ENCODE data around the gene MYO18B. TPM values are rescaled to one million over a fixed set of nuclear protein-coding genes. Genes with fewer than 3 reads are reported as not detected.

The MYO18B gene
- total RNA-seq, 1 experiment from 2014 or later: 0.05 TPM

DNA sequence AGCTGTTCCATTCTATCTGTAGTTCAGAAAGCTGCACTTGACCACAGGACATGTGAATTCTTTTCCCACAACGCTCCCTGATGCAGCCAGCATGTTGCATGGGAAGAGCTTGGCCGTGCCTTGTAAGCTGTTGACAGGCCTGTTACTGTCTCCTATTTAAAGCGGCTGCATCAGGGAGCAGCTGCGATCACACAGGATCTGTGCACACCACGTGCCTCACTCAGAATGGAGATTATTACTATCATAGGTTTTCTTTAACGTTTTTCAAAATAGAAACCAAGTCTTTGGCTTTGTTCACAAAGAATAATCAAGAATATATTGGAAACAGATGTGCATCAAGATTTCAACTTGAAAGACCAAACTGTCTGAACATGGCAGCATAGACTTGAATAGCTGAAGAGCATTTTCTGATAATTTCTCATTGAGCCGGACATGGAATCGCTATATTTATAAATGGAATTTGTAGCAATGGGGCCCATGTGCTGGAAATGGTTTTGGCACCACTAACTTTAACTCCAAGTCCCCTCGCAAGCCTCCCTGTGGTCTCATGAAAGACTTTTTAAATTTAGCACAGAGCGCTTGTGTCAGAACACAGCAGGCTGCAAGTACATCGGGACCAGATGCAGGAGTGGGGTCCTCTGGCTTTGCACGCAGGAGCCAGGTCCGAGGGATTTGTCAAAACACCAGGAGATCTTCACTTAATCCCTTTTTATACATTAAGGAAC is 40.8 kb upstream of the MYO18B start (continued):
- TF ChIP-seq REST (IDR thresholded peaks at IDR 0.05; ENCODE audit: low read depth): no peak
- TF ChIP-seq, protein P1, sequence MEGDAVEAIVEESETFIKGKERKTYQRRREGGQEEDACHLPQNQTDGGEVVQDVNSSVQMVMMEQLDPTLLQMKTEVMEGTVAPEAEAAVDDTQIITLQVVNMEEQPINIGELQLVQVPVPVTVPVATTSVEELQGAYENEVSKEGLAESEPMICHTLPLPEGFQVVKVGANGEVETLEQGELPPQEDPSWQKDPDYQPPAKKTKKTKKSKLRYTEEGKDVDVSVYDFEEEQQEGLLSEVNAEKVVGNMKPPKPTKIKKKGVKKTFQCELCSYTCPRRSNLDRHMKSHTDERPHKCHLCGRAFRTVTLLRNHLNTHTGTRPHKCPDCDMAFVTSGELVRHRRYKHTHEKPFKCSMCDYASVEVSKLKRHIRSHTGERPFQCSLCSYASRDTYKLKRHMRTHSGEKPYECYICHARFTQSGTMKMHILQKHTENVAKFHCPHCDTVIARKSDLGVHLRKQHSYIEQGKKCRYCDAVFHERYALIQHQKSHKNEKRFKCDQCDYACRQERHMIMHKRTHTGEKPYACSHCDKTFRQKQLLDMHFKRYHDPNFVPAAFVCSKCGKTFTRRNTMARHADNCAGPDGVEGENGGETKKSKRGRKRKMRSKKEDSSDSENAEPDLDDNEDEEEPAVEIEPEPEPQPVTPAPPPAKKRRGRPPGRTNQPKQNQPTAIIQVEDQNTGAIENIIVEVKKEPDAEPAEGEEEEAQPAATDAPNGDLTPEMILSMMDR (IDR thresholded peaks at IDR 0.05 in 2 of 3, conservative IDR thresholded peaks at IDR 0.05 in 1 of 3; ENCODE audit: borderline replicate concordance in 1 of 3, insufficient read depth in 1 of 3, low read depth in 2 of 3, low read length in 2 of 3): no peak

DNA sequence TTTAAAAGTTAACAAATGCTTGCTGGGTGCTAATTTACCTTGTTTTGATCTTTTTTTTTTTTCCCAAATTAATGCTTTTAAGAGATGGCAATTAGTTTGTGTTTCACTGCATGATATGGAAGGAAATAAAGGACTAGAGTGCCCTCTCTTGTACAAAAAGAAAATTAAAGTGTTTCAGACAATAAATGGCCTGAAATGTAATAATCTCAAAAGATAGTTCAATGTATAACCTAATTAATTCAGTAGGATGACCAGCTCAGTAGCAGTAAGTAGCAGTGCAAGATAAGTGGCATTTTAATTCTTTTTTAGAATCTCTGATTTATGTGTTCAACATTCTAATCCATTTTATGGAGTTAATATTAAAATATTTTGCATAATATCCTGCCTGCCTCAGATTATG is 39.9 kb upstream of the MYO18B start:
- intact Hi-C loops (cut with micrococcal nuclease): loop anchor here (5.0 kb wide), 2 partner anchors 340 to 465 kb away; no protein-coding TSS in a partner anchor
- Histone ChIP-seq H2AFZ (ENCODE audit: low read depth, low read length, poor library complexity, severe bottlenecking) (no peak overlapping the region), H3K4me2 (ENCODE audit: low read length) (no peak overlapping the region), H3K4me1 (ENCODE audit: control insufficient read depth in 1 of 2, insufficient read depth in 2 of 2, low read length in 2 of 2) (no peaks in the 10 kb centered on the region), H3K9me2 (ENCODE audit: insufficient read depth) (no peaks in the 10 kb centered on the region), H3K27me3 (ENCODE audit: insufficient read depth, low read length) (no peaks in the 10 kb centered on the region), H3K27ac (ENCODE audit: low read depth, low read length) (no peak overlapping the region), H3K36me3 (ENCODE audit: control insufficient read depth in 1 of 2, insufficient read depth in 2 of 2, low read length in 2 of 2) (no peaks in the 10 kb centered on the region), H3K9me3 (ENCODE audit: control insufficient read depth in 1 of 2, insufficient read depth in 1 of 2, low read depth in 1 of 2, low read length in 2 of 2) (no peaks in the 10 kb centered on the region), H3K9ac (ENCODE audit: low read length) (no peak overlapping the region), H4K20me1 (ENCODE audit: insufficient read depth) (no peaks in the 10 kb centered on the region), H3K79me2 (ENCODE audit: insufficient read depth, low read length) (no peaks in the 10 kb centered on the region), H3K4me3 (replicated peaks in 1 of 2; ENCODE audit: low read depth in 1 of 2, low read length in 2 of 2) (no peak overlapping the region)
- CTCF ChIA-PET: interaction anchor here (3.2 kb wide), 1 partner anchor 240 kb away, joined by 14 read pairs; no protein-coding TSS in a partner anchor
- RAD21 ChIA-PET (ENCODE audit: low non-redundant PET in 1 of 2, low total read pairs in 2 of 2, uncharacterized antibody in 2 of 2, unreplicated experiment in 2 of 2): no interaction called here
- POLR2A ChIA-PET: no interaction called here
- BruUV-seq (replicated peaks): no TSS peak
- ATAC-seq: no peak
- DNase-seq (ENCODE audit: low read depth, low spot score): no peak
- no peak for TF ChIP-seq JUND (IDR thresholded peaks at IDR 0.05)
- TF ChIP-seq, protein P1 (IDR thresholded peaks at IDR 0.05 in 2 of 3, conservative IDR thresholded peaks at IDR 0.05 in 1 of 3; ENCODE audit: borderline replicate concordance in 1 of 3, insufficient read depth in 1 of 3, low read depth in 2 of 3, low read length in 2 of 3): peak; percentile 11 to 55 (median 40); a peak in 4 of 6 replicates
- TF ChIP-seq TCF7L2 (IDR thresholded peaks at IDR 0.05; ENCODE audit: borderline replicate concordance, extremely low read depth, insufficient read depth, insufficient read length): no peak
- TF ChIP-seq SRF (IDR thresholded peaks at IDR 0.05; ENCODE audit: low read depth): no peak
- TF ChIP-seq EZH2phosphoT487 (IDR thresholded peaks at IDR 0.05; ENCODE audit: borderline replicate concordance): no peak
- TF ChIP-seq, protein P2, sequence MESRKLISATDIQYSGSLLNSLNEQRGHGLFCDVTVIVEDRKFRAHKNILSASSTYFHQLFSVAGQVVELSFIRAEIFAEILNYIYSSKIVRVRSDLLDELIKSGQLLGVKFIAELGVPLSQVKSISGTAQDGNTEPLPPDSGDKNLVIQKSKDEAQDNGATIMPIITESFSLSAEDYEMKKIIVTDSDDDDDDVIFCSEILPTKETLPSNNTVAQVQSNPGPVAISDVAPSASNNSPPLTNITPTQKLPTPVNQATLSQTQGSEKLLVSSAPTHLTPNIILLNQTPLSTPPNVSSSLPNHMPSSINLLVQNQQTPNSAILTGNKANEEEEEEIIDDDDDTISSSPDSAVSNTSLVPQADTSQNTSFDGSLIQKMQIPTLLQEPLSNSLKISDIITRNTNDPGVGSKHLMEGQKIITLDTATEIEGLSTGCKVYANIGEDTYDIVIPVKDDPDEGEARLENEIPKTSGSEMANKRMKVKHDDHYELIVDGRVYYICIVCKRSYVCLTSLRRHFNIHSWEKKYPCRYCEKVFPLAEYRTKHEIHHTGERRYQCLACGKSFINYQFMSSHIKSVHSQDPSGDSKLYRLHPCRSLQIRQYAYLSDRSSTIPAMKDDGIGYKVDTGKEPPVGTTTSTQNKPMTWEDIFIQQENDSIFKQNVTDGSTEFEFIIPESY (IDR thresholded peaks at IDR 0.05; ENCODE audit: extremely low read depth, insufficient replicate concordance, low read length): no peak
- TF ChIP-seq FOSL1 (IDR thresholded peaks at IDR 0.05; ENCODE audit: low read depth): no peak
- TF ChIP-seq ZNF274 (IDR thresholded peaks at IDR 0.05; ENCODE audit: low read depth, low read length): no peak
- TF ChIP-seq RAD21 (IDR thresholded peaks at IDR 0.05; ENCODE audit: low read depth): peak; percentile 59
- TF ChIP-seq SP1 (IDR thresholded peaks at IDR 0.05; ENCODE audit: low read depth): no peak
- TF ChIP-seq CEBPB (IDR thresholded peaks at IDR 0.05; ENCODE audit: low read depth): no peak
- TF ChIP-seq SIN3A (IDR thresholded peaks at IDR 0.05; ENCODE audit: low read depth): no peak
